Measurements from ENCODE around the gene ECPAS.

DNA sequence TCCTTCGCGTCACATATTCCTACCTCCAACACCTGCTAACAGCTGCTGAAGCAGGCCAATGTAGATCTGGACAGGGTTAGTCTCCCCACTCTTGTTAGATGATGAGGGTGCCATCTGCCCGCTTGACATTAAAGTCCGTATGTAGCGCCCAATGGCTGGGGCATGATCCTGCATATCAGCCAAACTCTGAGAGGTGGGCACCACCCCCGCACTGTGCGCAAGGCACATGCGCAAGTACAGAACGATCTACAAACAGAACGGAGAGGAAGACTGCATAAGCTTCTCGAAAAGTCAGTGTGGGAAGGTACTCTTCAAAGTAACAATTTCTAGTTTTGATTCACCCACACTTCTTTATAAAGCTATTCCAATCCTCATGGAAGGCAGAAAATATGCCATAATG, 69.8 kb downstream of the ECPAS start:
- TF ChIP-seq, protein P1, sequence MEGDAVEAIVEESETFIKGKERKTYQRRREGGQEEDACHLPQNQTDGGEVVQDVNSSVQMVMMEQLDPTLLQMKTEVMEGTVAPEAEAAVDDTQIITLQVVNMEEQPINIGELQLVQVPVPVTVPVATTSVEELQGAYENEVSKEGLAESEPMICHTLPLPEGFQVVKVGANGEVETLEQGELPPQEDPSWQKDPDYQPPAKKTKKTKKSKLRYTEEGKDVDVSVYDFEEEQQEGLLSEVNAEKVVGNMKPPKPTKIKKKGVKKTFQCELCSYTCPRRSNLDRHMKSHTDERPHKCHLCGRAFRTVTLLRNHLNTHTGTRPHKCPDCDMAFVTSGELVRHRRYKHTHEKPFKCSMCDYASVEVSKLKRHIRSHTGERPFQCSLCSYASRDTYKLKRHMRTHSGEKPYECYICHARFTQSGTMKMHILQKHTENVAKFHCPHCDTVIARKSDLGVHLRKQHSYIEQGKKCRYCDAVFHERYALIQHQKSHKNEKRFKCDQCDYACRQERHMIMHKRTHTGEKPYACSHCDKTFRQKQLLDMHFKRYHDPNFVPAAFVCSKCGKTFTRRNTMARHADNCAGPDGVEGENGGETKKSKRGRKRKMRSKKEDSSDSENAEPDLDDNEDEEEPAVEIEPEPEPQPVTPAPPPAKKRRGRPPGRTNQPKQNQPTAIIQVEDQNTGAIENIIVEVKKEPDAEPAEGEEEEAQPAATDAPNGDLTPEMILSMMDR (IDR thresholded peaks at IDR 0.05), result no peak
- TF ChIP-seq POLR2A (IDR thresholded peaks at IDR 0.05), result no peak

Data from testis (tissue), 2 donors.